Tibial nerve (tissue), 3 donors: ENCODE results near the gene PTPRJ.

ENCODE experiments used
- CTCF ChIP-seq, 5 experiments: fragments of 200-600 bp in 3 of 5; fragments of 450-650 bp in 2 of 5; sonication (generic) in 3 of 5; IDR thresholded peaks; one replicate each; pipeline ENCODE4 v1.5.1; 2016 to 2019; ENCODE audit warnings: antibody characterized with exemption in 5 of 5, mild to moderate bottlenecking in 3 of 5, moderate library complexity in 2 of 5
- POLR2A ChIP-seq, 2 donors: fragments of 450-650 bp; IDR thresholded peaks; one replicate each; pipeline ENCODE4 v1.6.1; 2017; ENCODE audit warnings: antibody characterized with exemption in 2 of 2, mild to moderate bottlenecking in 2 of 2, moderate library complexity in 2 of 2

GRCh38 chr11:48106166-48106565 is 125.8 kb downstream of the PTPRJ start:
- TF ChIP-seq POLR2A (IDR thresholded peaks at IDR 0.05) (no peak), CTCF (IDR thresholded peaks at IDR 0.05) (no peak)
